HG02884 (cell line): ENCODE results near the gene GNG12.

Source experiments
- ATAC-seq: cut with Tn5 transposase; IDR thresholded peaks from one replicate; pipeline ENCODE4 v1.9.1; 2021; ENCODE audit warnings: mild to moderate bottlenecking, moderate library complexity; ENCODE audit not compliant: unreplicated experiment

GNG12 gene

GRCh38 chr1:67843331-67843730, 10.1 kb upstream of the GNG12 start:
- no peak for ATAC-seq

GRCh38 chr1:67840449-67840848, 7.2 kb upstream of the GNG12 start:
- no peak for ATAC-seq

GRCh38 chr1:67839826-67840225, 6.6 kb upstream of the GNG12 start:
- no peak for ATAC-seq

- no peak for ATAC-seq
Measured at GRCh38 chr1:67838180-67838910, 5.1 kb upstream of the GNG12 start.

GRCh38 chr1:67836769-67837168, 3.5 kb upstream of the GNG12 start:
- no peak for ATAC-seq

GRCh38 chr1:67835663-67836452, 2.6 kb upstream of the GNG12 start:
- no peak for ATAC-seq

GRCh38 chr1:67834246-67834877, 1.1 kb upstream of the GNG12 start:
- no peak for ATAC-seq

GRCh38 chr1:67833602-67833940, 304 bp upstream of the GNG12 start:
- no peak for ATAC-seq

- no peak for ATAC-seq
Measured at GRCh38 chr1:67831850-67832513, 1.3 kb downstream of the GNG12 start.

- ATAC-seq, result no peak
Measured at GRCh38 chr1:67830928-67831830, 2.1 kb downstream of the GNG12 start.

GRCh38 chr1:67830226-67830625, 3.0 kb downstream of the GNG12 start:
- no peak for ATAC-seq

- no peak for ATAC-seq
Measured at GRCh38 chr1:67827688-67828087, 5.6 kb downstream of the GNG12 start.

- ATAC-seq, result no peak
Measured at GRCh38 chr1:67825591-67825990, 7.7 kb downstream of the GNG12 start.

- ATAC-seq, result no peak
Measured at GRCh38 chr1:67824766-67825165, 8.5 kb downstream of the GNG12 start.

GRCh38 chr1:67823615-67824014, 9.7 kb downstream of the GNG12 start:
- ATAC-seq, result no peak

GRCh38 chr1:67821263-67821662, 12.0 kb downstream of the GNG12 start:
- ATAC-seq, result no peak

- no peak for ATAC-seq
Measured at GRCh38 chr1:67818725-67819301, 14.5 kb downstream of the GNG12 start.

GRCh38 chr1:67818162-67818561, 15.1 kb downstream of the GNG12 start:
- ATAC-seq, result no peak

- no peak for ATAC-seq
Measured at GRCh38 chr1:67817319-67817718, 15.9 kb downstream of the GNG12 start.

- no peak for ATAC-seq
Measured at GRCh38 chr1:67816506-67816905, 16.8 kb downstream of the GNG12 start.
